Activated gamma-delta T cell treated with anti-CD3 and anti-CD28 coated beads, Interleukin-2, amount 50 U/mL, for 16 hours (primary cell): Measurements from ENCODE around the gene PSMD11.

Experiments used
- DNase-seq: peaks from one replicate; pipeline ENCODE4 v3.0.0-alpha.2; 2020; ENCODE audit warnings: low read depth

Gene PSMD11

GRCh38 chr17:32464374-32464773 is 20.1 kb downstream of the PSMD11 start:
- no peak for DNase-seq

- DNase-seq = no peak
Observed at GRCh38 chr17:32467949-32468348, 23.6 kb downstream of the PSMD11 start.

DNA sequence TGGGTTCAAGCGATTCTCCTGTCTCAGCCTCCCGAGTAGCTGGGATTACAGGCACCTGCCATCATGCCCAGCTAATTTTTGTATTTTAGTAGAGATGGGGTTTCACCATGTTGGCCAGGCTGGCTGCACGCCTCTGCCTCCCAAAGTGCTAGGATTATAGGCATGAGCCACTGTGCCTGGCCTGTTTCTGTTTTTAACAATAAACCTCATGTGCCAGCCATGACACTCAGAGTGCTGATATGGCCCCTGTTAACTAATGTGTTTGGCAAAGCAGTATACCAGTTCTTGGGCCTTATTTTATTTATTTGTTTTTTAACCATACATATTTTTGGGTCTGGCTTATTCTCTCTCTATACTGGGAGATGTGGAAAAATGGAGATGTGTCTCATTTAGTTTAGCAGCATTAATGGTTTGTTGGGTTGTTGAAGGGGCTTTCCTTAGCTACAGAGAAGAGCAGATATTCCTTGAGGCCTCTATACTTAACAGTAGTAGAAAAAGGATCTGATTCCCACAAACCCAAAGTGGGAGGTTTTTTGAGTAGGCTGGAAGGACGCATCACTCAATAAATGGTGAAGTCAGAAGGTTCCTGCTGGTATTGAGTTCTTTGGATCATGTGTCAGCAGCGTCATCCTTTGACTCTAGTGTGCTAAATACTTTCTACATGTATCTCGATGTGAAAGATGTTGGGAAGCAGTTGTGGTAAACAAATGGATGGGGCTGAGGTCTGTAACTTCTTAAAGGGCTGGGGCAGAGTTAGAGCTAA is 26.3 kb downstream of the PSMD11 start:
- no peak for DNase-seq

- DNase-seq = no peak
Observed at GRCh38 chr17:32471652-32472051, 27.3 kb downstream of the PSMD11 start.

GRCh38 chr17:32475258-32475657 is 30.9 kb downstream of the PSMD11 start:
- DNase-seq = no peak

DNA sequence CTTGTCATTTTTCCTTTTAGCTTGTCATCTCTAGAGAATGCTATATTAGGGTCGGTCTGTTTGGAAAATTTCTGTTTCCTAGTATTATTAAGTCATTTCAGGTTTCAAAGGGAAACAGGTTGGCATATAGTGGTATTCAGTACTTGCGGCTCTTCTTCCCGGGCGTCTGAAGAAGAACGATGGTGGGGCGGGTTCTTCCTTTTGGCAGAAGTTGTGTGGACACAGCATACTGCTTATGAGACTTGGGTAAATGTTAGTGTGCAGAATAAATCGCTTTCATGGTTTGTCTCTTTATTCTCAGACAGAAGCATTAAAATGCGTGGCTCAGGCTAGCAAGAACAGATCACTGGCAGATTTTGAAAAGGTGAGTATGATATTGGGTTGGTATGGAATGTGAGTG is 32.9 kb downstream of the PSMD11 start:
- DNase-seq = no peak

- no peak for DNase-seq
Observed at GRCh38 chr17:32479074-32479617, 34.8 kb downstream of the PSMD11 start.

GRCh38 chr17:32481193-32481592 is 36.9 kb downstream of the PSMD11 start:
- DNase-seq = no peak

DNA sequence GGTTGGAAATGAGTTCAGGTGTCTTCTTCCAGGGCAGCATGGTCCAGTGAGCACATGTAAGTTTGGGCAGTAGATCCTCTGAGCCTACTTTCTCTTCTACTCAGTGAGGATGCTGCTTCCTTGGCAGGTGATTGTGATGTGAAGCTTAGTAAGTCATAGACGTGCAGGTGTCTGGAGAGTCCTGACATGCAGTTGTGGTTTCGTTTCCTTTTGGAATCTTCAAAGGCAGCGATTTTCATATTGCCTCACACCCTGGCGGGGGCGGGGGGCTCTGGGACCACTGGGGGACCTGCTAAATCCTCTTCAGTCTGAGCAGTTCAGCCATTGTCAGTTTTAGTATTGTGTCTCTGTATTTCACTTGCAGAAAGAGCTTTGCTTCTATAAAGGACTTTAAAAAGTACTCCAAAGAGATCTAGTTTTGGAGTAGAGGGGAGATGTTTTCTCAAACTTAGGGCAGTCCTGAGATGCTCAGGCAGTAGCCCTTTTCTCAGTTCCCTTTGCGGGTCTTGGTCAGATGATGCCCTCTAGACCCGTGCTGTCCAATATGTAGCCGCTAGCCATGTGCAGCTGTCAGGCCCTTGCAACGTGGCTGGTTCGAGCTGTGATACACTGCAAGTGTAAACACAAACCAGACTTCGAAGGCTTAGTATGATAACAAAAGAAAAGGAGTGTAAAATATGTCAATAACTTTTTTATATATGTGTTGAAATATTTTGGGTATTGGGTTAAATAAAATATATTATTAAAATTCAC is 38.4 kb downstream of the PSMD11 start:
- no peak for DNase-seq

DNA sequence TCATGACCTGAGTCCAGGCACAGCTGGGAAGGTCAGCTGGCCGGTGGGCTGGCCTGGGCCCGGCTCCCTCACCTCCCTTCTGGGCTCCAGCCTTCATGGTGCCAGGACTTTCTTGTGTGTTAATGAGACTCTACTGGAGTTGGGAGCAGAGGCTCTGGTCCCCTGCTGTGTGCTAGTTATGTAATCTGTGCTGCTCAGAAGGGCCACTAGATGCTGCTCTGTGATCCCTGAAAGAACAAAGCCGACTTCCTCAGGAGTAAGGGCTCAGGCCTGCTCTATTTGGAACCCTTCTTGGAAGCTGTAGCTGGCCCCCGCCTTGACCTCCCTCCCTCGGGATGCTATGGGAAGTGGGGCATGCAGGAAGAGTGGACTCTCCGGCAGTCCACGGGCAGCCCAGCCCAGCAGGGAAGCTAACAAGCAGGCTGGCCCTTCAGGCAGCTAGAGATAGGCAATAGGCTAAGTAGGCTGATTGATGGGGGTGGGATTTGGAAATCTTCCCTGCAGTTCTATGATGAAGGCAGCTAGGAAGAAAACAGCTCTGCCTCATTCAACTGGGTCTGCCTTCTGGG is 39.2 kb downstream of the PSMD11 start:
- no peak for DNase-seq

- DNase-seq = no peak
Observed at GRCh38 chr17:32484041-32484461, 39.7 kb downstream of the PSMD11 start.

DNA sequence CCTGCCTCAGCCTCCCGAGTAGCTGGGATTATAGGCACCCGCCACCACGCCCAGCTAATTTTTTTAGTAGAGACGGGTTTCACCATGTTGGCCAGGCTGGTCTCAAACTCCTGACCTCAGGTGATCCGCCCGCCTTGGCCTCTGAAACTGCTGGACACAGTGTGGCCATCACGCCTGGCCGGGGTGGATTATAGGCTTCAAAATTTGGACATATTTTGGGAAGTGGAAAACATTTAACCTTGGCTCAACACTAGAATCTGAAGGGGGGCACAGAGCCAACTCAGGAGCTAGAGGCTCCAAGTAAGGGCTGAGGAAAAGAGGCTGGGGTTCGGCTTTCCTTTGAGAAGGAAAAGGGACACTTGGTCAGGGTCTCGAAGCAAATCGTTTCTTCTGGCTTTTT is 40.3 kb downstream of the PSMD11 start:
- DNase-seq = no peak

DNA sequence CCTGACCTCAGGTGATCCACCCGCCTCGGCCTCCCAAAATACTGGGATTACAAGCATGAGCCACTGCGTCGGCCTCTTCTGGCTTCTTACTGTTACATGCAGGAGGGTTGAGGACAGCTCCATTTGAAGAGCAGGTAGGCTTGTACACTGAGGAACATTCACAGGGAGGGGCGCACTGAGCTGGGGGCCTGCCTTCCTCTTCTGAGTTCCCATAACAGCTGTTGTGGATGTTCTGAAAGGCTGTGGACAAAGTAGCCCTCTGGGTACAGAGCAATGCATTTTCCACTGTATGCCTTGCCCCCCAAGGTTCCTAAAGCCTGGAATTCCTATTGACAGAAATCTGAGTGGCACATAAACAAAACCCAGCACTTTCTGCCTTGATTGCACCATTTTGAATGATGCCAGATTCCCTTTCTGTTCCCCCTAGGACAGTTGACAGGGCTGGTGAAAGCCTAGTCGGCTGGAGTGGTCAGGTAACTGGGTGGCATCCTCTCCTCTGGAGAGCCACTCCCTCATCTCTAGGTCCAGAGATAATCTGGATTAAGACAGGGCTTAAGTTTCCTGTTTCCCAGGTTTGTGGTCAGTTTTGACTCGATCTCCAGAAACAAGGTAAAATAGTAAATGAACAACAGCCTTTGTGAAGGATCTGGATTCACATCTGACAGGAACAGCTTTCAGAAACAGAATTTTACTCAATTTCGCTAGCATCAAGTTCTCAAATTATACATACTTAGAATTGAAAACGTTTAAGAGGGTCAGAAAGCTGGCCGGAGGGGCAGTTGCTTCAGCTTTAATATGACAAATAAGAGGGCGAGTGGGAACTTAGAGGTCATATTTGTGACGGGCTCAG is 41.2 kb downstream of the PSMD11 start:
- no peak for DNase-seq

GRCh38 chr17:32486111-32486700 is 41.9 kb downstream of the PSMD11 start:
- peak; percentile 47 for DNase-seq

GRCh38 chr17:32486701-32487472 is 42.6 kb downstream of the PSMD11 start, which contains the start of gene CDK5R1:
CDK5R1 (plus strand) TSS chr17:32486993; CDS start chr17:32487621, 628 bp downstream.
- DNase-seq = peak; percentile 49

DNA sequence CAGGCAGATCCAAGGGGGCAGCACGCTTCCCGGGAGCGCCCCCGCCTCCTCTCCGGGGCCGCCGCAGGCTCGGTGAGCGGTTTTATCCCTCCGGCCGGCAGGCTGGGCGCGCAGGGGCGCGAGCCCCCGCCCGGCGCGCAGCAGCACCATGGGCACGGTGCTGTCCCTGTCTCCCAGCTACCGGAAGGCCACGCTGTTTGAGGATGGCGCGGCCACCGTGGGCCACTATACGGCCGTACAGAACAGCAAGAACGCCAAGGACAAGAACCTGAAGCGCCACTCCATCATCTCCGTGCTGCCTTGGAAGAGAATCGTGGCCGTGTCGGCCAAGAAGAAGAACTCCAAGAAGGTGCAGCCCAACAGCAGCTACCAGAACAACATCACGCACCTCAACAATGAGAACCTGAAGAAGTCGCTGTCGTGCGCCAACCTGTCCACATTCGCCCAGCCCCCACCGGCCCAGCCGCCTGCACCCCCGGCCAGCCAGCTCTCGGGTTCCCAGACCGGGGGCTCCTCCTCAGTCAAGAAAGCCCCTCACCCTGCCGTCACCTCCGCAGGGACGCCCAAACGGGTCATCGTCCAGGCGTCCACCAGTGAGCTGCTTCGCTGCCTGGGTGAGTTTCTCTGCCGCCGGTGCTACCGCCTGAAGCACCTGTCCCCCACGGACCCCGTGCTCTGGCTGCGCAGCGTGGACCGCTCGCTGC is 43.3 kb downstream of the PSMD11 start:
- no peak for DNase-seq

GRCh38 chr17:32488177-32488542 is 43.9 kb downstream of the PSMD11 start:
- DNase-seq = no peak

GRCh38 chr17:32488604-32489180 is 44.4 kb downstream of the PSMD11 start:
- DNase-seq = no peak

GRCh38 chr17:32489320-32490100 is 45.2 kb downstream of the PSMD11 start:
- DNase-seq = no peak
